K562 (cell line): Measurements from ENCODE around the gene NACC1. TPM values are rescaled to one million over a fixed set of nuclear protein-coding genes. Genes with fewer than 3 reads are reported as not detected.

Source experiments
- BMI1 ChIP-seq: fragments of 150-350 bp; IDR thresholded peaks from 2 replicates; pipeline ENCODE4 v1.6.1; 2014; ENCODE audit warnings: low read length
- ESRRA ChIP-seq: fragments of 450-650 bp; IDR thresholded peaks from 2 replicates; pipeline ENCODE4 v1.6.1; 2014; ENCODE audit warnings: low read depth, mild to moderate bottlenecking, moderate library complexity, borderline replicate concordance
- HDAC3 ChIP-seq: fragments of 450-650 bp; IDR thresholded peaks from 2 replicates; pipeline ENCODE4 v1.6.1; 2018; ENCODE audit warnings: borderline replicate concordance, mild to moderate bottlenecking, moderate library complexity; ENCODE audit not compliant: partially characterized antibody
- MAZ ChIP-seq, 2 experiments: fragments of 450-650 bp in 1 of 2; sonication (generic) in 1 of 2; formaldehyde crosslinking; IDR thresholded peaks in 1 of 2; conservative IDR thresholded peaks in 1 of 2; 2 replicates each; pipeline versions ENCODE4 v1.4.0 to v1.5.0; 2020; ENCODE audit warnings: mild to moderate bottlenecking in 1 of 2, missing genetic modification reagents in 1 of 2
- MXI1 ChIP-seq: IDR thresholded peaks from 2 replicates; pipeline ENCODE4 v1.6.1; 2011; ENCODE audit warnings: low read depth, mild to moderate bottlenecking, improper control_type of control experiment, low read length
- TRIM28 ChIP-seq: fragments of 450-650 bp; IDR thresholded peaks from 2 replicates; pipeline ENCODE4 v1.6.1; 2017
- polyA plus RNA-seq, 8 experiments: library from polyadenylated mRNA; depleted of rRNA in 4 of 8; stranded (reverse) in 5 of 8; unstranded in 3 of 8; fragments of >200 nt; fragmentation: Nextera tagmentation in 2 of 8; fragmentation: Illumina TruSeq in 1 of 8; extraction: Ambion mirVana in 2 of 8; extraction: Trizol in 1 of 8; gene quantifications; 2 replicates each; pipeline versions ENCODE4 v1.2.1 to v1.2.3, GENCODE V29; 2011 to 2014; ENCODE audit warnings: inconsistent platforms in 1 of 8, missing spikeins in 1 of 8
- total RNA-seq, 7 experiments: library from RNA; depleted of rRNA in 6 of 7; stranded (reverse); fragments of >200 nt in 6 of 7; fragmentation: Illumina TruSeq in 2 of 7; extraction: Trizol in 2 of 7; gene quantifications; 2 replicates each; pipeline versions ENCODE4 v1.2.1 to v1.2.3, GENCODE V29; 2011 to 2021; ENCODE audit warnings: low replicate concordance in 1 of 7
- TF ChIP-seq, protein P1 (sequence below): sonication (generic); formaldehyde crosslinking; IDR thresholded peaks from 2 replicates; pipeline ENCODE4 v1.8.1; 2023; ENCODE audit warnings: missing genetic modification reagents, mild to moderate bottlenecking, borderline replicate concordance
- TF ChIP-seq, protein P2 (sequence below): fragments of 450-650 bp; formaldehyde crosslinking; IDR thresholded peaks from 2 replicates; pipeline ENCODE4 v1.4.0; 2020; ENCODE audit warnings: mild to moderate bottlenecking, moderate library complexity
- TF ChIP-seq, protein P3 (sequence below): sonication (generic); formaldehyde crosslinking; IDR thresholded peaks from 2 replicates; pipeline ENCODE4 v1.5.0; 2020; ENCODE audit warnings: missing genetic modification reagents
- TF ChIP-seq, protein P4 (sequence below), 3 experiments: fragments of 200-800 bp in 1 of 3; fragments of 250-450 bp in 1 of 3; fragments of 450-650 bp in 1 of 3; sonication (Bioruptor Pico) in 1 of 3; sonication (Bioruptor generic) in 1 of 3; formaldehyde crosslinking in 1 of 3; IDR thresholded peaks; 2 replicates each; pipeline versions ENCODE4 v1.6.1 to v1.8.0; 2016 to 2022; ENCODE audit warnings: mild to moderate bottlenecking in 2 of 3, missing genetic modification characterization in 2 of 3, missing compliant biosample characterization in 1 of 3, moderate library complexity in 1 of 3
- TF ChIP-seq, protein P5 (sequence below), 2 experiments: IDR thresholded peaks; 2 replicates each; pipeline ENCODE4 v1.6.1; 2011; ENCODE audit warnings: borderline replicate concordance in 1 of 2, control low read depth in 1 of 2, low read depth in 1 of 2, low read length in 1 of 2, mild to moderate bottlenecking in 1 of 2, mixed read lengths in 1 of 2, moderate library complexity in 1 of 2; ENCODE audit not compliant: insufficient read depth in 1 of 2, insufficient read length in 1 of 2, poor library complexity in 1 of 2, severe bottlenecking in 1 of 2; ENCODE audit errors: extremely low read depth in 1 of 2

Gene NACC1
- total and polyA plus RNA-seq, 9 of the 15 experiments (the other 6 are each of a cell fraction or from before 2014, with no cell fraction given) = 0.04 to 96.6 (median 25.8) TPM

DNA sequence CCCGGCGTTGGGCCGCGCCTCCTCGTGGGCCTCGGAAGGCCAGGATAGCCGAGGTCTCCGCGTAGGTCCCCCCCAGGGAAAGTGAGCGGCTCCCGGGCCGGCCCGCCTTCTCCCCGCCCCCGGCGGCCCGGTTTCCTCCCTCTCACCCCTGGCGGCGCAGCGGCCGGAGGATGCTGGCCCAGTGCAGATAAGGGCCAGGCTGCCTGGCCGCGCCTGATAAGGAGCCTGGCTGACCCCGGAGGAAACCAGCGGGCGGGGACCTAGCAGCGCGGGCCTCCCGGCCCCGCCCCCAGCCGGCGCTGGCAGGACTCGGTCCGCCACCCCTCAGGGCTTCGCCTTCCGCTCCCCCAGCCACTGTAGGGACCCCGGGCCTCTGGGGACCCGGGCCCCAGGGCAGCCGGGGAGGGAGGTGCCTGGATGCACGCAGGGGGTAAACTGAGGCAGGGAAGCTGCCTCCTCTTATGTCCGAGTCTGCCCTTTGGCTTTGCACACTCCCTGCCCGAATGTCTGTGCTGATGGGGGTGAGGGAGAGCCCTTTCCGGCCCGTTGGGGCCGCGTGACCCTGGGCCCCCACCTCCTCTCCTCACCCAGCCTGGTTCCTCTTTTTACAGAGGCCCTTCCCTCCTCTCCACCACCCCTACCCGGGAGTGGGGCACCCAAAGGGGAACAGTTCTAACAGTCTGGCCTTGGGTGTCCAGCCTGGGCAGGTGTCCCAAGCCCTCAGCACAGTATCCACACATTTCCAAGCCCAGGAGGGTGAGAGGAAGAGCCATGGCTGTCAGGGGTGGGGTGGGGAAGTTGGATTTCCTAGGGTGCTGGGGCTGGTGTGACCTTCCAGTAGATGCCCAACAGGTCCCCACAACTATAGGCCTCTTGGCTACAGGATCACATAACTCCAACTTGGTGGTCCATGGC is 15.1 kb upstream of the NACC1 start, which contains the start of gene LYL1 (continued):
- TF ChIP-seq, protein P1, sequence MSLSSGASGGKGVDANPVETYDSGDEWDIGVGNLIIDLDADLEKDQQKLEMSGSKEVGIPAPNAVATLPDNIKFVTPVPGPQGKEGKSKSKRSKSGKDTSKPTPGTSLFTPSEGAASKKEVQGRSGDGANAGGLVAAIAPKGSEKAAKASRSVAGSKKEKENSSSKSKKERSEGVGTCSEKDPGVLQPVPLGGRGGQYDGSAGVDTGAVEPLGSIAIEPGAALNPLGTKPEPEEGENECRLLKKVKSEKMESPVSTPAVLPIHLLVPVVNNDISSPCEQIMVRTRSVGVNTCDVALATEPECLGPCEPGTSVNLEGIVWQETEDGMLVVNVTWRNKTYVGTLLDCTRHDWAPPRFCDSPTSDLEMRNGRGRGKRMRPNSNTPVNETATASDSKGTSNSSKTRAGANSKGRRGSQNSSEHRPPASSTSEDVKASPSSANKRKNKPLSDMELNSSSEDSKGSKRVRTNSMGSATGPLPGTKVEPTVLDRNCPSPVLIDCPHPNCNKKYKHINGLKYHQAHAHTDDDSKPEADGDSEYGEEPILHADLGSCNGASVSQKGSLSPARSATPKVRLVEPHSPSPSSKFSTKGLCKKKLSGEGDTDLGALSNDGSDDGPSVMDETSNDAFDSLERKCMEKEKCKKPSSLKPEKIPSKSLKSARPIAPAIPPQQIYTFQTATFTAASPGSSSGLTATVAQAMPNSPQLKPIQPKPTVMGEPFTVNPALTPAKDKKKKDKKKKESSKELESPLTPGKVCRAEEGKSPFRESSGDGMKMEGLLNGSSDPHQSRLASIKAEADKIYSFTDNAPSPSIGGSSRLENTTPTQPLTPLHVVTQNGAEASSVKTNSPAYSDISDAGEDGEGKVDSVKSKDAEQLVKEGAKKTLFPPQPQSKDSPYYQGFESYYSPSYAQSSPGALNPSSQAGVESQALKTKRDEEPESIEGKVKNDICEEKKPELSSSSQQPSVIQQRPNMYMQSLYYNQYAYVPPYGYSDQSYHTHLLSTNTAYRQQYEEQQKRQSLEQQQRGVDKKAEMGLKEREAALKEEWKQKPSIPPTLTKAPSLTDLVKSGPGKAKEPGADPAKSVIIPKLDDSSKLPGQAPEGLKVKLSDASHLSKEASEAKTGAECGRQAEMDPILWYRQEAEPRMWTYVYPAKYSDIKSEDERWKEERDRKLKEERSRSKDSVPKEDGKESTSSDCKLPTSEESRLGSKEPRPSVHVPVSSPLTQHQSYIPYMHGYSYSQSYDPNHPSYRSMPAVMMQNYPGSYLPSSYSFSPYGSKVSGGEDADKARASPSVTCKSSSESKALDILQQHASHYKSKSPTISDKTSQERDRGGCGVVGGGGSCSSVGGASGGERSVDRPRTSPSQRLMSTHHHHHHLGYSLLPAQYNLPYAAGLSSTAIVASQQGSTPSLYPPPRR (CRISPR knock-in tag) = peak; percentile 89; the same call in 1 of the 2 replicates
- TF ChIP-seq TRIM28 = peak; percentile 22; the same call in 1 of the 2 replicates
- TF ChIP-seq HDAC3 = peak; percentile 94
- TF ChIP-seq ESRRA = peak; percentile 63; the same call in 1 of the 2 replicates
- TF ChIP-seq, protein P2, sequence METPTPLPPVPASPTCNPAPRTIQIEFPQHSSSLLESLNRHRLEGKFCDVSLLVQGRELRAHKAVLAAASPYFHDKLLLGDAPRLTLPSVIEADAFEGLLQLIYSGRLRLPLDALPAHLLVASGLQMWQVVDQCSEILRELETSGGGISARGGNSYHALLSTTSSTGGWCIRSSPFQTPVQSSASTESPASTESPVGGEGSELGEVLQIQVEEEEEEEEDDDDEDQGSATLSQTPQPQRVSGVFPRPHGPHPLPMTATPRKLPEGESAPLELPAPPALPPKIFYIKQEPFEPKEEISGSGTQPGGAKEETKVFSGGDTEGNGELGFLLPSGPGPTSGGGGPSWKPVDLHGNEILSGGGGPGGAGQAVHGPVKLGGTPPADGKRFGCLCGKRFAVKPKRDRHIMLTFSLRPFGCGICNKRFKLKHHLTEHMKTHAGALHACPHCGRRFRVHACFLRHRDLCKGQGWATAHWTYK (CRISPR knock-in tag) = peak; percentile 85
- TF ChIP-seq, protein P3, sequence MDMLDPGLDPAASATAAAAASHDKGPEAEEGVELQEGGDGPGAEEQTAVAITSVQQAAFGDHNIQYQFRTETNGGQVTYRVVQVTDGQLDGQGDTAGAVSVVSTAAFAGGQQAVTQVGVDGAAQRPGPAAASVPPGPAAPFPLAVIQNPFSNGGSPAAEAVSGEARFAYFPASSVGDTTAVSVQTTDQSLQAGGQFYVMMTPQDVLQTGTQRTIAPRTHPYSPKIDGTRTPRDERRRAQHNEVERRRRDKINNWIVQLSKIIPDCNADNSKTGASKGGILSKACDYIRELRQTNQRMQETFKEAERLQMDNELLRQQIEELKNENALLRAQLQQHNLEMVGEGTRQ = peak; percentile 84
- TF ChIP-seq BMI1 = no peak
- TF ChIP-seq, protein P4, sequence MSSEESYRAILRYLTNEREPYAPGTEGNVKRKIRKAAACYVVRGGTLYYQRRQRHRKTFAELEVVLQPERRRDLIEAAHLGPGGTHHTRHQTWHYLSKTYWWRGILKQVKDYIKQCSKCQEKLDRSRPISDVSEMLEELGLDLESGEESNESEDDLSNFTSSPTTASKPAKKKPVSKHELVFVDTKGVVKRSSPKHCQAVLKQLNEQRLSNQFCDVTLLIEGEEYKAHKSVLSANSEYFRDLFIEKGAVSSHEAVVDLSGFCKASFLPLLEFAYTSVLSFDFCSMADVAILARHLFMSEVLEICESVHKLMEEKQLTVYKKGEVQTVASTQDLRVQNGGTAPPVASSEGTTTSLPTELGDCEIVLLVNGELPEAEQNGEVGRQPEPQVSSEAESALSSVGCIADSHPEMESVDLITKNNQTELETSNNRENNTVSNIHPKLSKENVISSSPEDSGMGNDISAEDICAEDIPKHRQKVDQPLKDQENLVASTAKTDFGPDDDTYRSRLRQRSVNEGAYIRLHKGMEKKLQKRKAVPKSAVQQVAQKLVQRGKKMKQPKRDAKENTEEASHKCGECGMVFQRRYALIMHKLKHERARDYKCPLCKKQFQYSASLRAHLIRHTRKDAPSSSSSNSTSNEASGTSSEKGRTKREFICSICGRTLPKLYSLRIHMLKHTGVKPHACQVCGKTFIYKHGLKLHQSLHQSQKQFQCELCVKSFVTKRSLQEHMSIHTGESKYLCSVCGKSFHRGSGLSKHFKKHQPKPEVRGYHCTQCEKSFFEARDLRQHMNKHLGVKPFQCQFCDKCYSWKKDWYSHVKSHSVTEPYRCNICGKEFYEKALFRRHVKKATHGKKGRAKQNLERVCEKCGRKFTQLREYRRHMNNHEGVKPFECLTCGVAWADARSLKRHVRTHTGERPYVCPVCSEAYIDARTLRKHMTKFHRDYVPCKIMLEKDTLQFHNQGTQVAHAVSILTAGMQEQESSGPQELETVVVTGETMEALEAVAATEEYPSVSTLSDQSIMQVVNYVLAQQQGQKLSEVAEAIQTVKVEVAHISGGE (CRISPR knock-in tag; IDR thresholded peaks at IDR 0.05) = peak in 2 of 3 experiments; percentile 69 to 94; a peak in 4 of 6 replicates
- peak; percentile 98 to 99 for TF ChIP-seq MAZ (CRISPR knock-in tag; conservative IDR thresholded peaks at IDR 0.05 in 1 of 2, IDR thresholded peaks at IDR 0.05 in 1 of 2)
- peak; percentile 61 for TF ChIP-seq MXI1
- TF ChIP-seq, protein P5, sequence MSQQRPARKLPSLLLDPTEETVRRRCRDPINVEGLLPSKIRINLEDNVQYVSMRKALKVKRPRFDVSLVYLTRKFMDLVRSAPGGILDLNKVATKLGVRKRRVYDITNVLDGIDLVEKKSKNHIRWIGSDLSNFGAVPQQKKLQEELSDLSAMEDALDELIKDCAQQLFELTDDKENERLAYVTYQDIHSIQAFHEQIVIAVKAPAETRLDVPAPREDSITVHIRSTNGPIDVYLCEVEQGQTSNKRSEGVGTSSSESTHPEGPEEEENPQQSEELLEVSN (IDR thresholded peaks at IDR 0.05; ENCODE audit: borderline replicate concordance in 1 of 2, extremely low read depth in 1 of 2, insufficient read depth in 1 of 2, insufficient read length in 1 of 2, low read depth in 1 of 2, low read length in 1 of 2, poor library complexity in 1 of 2, severe bottlenecking in 1 of 2) = peak; percentile 53 to 74
